Measurements from ENCODE around the gene CRYBG3.

DNA sequence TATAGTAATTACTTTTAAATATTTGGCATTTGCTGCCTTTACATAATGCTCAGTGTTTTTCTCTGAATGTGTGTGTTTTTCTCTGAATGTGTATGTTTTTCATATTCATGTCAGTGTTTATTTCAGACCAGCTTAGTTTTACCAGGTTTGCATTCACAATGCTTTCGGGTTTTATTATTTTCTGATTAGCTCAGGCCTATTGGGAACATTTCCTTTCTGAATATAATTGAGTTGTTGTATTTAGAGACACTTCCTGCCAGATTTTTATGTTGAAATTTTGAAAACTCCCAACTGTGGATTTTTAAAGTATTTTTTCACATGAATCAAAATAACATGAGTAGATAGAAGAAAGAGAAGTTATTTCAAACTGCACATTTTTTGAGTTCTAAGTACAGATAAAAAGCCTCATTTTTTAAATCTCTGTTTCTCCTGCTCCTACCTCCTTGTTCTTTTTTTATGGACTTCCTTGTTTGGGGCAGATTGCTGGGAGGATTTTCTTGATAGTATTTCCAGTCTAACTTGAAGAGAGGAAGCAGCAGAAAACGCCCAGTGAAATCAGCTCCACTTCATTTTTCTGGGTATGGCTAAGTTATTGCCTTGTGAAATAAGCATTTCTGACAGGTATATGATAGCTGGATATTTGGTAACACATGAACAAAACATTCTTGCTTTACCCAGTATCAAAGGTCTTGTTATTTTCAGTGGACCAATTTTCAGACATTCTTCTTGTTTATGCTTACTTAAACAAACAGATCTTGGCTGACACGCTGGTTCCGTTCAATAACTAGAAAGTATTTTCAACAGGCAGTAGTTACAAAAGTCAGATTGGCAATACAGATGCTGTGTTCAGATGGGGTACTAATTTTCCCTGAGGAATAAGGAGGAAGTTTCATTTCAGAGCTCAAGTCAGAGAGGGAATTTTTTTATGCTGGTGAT, 79.8 kb downstream of the CRYBG3 start:
- TF ChIP-seq FOXP2 (optimal IDR thresholded peaks at IDR 0.05; ENCODE audit: control extremely low read depth, extremely low read length, insufficient read depth) (no peak), EZH2 (IDR thresholded peaks at IDR 0.05) (no peak)
